HG03457 (cell line): ENCODE data around the gene TIMM44.
"Not testable (repeated sequence)": the region's sequence is repeated elsewhere in the genome, so short reads cannot be mapped to it uniquely, and the experiment has no call there.

Source experiments
- ATAC-seq: cut with Tn5 transposase; IDR thresholded peaks from one replicate; pipeline ENCODE4 v1.9.1; 2021; ENCODE audit warnings: moderate number of reproducible peaks; ENCODE audit not compliant: unreplicated experiment

The TIMM44 gene

DNA sequence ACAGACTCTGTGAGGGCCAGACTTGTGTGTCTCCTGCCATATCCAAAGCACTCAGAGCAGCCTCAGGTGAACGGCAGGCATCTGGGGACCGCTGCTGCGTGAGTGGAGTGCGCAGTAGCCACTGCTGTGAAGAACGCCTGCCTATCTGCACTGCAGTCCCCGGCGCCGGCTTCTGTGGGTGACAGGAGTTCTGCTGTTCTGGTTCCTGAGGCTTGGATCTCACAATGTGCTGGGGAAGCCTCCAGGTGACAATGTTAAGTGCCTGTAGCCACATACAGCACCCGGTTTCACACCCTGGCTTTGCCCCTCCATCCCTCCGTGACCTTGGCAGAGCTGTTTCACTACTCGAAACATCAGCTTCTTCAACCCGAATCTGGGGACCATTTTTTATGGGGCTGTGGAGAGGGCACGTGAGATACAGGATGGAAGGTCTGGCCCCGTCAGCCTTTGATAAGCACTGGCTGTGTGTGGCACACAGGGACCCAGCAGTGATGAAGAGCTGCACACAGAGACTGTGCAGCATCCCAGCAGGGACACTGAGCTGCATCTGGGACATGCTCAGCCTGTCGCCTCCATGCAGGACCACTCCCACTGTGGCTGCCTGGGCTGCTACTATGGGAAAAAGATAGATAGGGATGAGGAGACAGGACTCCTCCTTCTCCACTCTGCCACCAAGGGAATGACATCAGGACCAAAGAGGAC is 33.7 kb upstream of the TIMM44 start:
- ATAC-seq: no peak

- ATAC-seq: no peak
Observed at GRCh38 chr19:7976461-7976860, 33.0 kb upstream of the TIMM44 start.

DNA sequence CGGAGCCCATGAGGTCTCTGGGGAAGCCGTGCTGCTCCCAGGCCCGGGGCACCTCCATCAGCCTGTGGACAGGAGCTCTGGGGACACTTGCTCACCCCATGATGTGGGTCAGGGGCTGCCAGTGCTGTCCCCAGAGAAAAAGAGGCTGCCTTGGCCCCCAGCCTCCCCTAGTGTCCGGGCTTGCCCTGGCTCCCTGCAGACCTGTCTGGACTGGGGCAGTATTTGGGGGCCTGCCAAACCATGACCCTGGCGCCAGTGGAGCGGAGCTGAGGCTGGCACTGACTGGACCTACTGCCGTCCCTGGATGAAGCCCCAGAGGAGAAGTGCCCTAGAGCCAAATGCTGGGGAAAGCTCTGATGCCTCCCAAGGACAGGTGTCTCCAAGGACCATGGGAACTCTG is 31.6 kb upstream of the TIMM44 start:
- ATAC-seq: no peak

- ATAC-seq: no peak
Observed at GRCh38 chr19:7973883-7974282, 30.4 kb upstream of the TIMM44 start.

DNA sequence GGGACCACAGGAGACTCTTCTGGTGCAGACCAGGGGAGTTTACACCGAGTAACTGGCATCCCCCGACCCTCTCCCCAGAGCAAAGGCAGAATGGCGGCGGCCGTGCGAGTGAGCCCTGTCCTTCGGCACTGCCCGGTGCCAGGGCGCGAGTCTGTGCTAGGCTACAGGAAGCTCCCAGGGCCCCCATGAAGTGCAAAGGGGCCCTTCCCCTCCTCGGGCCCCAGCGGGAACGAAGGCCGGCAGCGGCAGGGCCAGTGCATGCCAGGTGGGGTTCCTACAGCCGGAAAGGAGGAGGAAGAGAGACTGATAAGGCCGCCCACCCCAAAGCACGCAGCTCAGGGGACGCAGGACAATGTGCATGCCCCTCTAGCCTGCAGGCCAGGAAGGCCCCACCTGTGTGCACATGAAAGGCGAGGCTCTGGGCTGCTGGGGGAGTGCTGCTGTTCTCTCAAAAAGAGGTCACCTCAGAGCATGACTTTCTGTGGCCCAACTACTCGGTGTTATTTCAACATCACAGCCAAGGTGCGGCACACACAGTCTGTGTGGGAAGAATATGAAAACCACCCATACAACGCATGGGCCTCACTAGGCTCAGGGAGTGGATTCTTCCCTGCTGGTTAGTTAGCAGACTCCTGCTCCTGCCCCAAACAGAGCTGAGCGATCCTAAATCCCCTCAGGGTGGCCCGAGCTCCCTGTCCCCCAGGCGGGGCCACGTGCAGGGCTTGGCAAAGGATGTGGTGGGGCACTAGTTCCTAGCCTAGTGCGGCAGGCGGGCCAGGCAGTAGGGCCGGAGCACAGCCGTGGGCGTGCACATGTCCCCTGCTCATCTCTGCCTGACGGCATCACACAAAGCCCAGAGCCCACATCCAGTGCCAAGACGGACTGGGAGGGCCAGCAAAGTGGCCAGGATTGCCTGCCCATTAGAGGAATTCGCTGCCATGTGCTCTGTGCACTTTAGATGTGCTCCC is 28.4 kb upstream of the TIMM44 start:
- ATAC-seq: no peak

DNA sequence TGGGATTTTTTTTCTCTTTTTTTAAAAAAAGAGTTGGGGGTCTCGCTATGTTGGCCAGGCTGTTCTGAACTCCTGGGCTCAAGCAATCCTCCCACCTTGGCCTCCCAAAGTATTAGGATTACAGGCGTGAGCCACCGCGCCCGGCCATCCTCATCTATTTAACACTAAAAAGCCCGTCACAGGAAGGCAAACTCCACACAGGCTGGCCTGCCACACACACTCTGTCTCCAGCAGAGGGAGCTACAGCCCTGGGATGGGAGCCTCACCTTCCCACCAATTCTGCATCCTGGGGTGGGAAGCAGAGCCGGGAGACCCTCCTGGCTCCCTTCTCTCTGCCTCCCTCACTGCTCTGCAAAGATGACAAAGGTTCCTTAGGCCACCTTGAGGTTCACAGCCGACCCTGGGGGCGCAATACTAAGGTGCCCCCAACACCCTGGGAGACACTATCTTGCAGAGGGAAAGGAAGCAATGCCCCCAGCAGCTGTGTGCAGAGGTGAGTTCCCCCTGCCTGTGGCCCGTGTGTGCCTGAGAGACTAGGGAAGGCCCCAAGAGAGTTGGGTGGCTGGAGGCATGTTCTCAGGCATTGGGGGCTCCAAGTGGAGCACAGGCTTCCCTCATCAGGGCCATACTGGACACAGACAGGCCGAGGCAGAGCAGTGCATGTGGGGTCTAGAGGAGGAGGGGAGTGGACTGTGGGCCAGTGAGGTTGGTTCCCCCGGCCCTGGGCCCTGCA is 27.4 kb upstream of the TIMM44 start:
- ATAC-seq: no peak

DNA sequence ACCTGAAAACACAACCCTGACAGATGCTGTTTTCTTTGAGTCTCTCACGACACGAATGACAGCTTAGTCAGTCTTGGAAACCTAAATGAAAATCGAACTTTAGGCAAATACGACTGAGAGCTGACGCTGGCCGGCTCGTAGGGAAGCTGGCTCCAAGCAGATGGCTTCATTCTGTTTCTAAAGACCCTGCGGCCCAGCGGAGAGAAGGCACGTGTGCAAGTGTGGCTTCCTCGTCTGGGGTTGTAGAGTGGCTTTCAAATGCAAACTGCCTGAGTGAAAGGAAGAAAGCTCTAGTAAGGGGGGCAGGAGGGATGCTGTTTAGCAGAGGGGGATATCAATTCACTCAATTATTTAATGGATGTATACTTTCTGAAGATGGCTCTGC is 26.1 kb upstream of the TIMM44 start:
- ATAC-seq: no peak

GRCh38 chr19:7968796-7969554 is 25.5 kb upstream of the TIMM44 start:
- no peak for ATAC-seq

DNA sequence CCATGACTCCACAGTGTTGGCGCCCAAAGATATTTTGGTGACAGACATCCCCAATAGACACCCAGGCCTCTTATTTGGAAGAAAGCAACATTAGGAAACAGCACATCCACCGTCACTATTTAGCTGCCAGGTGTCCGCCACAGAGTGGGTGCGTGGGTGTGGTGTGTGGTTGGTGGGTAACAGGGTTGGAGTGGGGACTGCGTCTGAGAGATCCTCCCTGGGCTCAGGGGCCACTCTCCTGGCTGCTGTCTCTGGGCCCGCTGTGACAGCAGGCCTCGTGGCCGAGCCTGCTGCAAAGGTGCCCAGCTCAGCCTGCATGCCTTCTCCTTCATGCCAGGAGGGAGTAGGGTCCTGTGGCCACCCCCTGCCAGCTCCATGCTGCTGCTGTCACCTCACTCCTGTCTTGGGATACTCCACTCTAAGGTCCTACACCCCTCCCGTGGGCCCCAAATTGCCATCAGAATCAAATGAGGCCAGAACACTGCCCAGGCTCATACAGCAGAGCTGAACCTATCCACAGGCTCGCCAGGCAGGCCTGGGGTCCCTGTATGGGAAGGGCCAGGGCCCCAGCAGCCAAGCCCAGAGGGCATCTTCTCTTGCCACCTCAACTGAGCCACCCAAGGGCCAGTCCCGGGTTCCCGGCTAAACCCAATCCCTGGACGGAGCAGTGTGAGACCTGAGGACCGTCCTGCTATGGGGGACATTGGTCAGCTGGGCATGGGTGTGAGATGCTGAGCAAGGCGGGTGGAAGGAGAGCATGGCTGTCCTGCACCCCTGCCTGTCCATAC is 24.7 kb upstream of the TIMM44 start:
- ATAC-seq: no peak

- ATAC-seq: no peak
Observed at GRCh38 chr19:7965921-7966665, 22.6 kb upstream of the TIMM44 start.

DNA sequence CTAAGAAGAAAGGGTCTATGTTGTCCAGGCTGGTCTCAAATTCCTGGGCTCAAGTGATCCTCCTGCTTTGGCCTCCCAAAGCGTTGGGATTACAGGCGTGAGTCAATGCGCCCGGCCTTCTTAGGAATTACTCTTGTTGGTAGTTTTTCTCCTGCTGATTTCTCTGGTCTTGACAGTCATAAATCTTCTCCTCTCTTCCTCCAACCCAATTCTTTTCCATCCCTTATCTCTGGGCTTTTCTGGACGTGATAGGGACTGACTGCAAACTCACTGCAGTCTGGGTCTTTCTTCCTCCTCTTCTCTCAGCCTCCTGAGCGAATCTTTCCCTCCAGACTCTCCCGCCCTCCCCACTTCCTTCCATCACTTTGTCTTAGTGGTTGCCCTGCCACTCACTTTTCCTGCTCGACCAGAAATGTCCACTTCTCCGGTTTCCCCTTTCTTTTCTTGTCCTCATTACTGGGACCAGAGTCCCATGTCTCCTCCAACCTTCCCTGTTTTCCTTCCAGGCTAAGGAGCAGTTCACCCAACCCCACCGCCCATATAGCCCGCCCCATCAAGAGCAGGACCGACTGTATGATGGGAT is 21.9 kb upstream of the TIMM44 start:
- no peak for ATAC-seq

GRCh38 chr19:7963566-7963965 is 20.1 kb upstream of the TIMM44 start:
- ATAC-seq: no peak

- no peak for ATAC-seq
Observed at GRCh38 chr19:7962644-7963268, 19.3 kb upstream of the TIMM44 start.

GRCh38 chr19:7961920-7962626 is 18.6 kb upstream of the TIMM44 start:
- ATAC-seq: no peak

GRCh38 chr19:7961082-7961481 is 17.6 kb upstream of the TIMM44 start:
- ATAC-seq: not testable (repeated sequence)

GRCh38 chr19:7959211-7959610 is 15.7 kb upstream of the TIMM44 start:
- ATAC-seq: no peak

DNA sequence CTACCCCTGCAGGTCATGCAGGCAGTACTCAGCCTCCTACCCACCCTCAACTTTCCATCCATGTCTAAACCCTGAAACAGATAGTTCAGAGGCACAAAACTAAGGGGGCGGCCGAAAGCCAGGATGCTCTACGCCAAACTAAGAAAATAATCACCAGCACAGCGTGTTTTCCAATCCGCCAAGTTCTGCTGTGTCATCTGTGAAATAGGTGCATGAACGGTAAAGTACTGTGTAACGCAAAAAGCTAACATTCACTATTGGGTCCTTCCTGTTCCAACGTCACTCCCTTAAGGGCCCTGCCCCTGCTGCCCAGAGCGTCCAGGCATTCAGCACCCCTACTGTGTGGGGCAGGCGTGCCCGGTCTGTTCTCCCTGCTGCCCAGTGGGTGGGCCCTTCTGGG is 12.2 kb upstream of the TIMM44 start:
- ATAC-seq: no peak

GRCh38 chr19:7953576-7953975 is 10.1 kb upstream of the TIMM44 start:
- ATAC-seq: no peak
